DOHH2 (cell line): Measurements from ENCODE around the gene MAP4K2.

Experiments used
- H3F3A ChIP-seq: fragments of 200-600 bp; sonication (generic), shearing (Covaris generic); 2 replicates; pipeline ENCODE4 v1.6.0; 2016; ENCODE audit warnings: antibody characterized with exemption, mild to moderate bottlenecking; ENCODE audit not compliant: control insufficient read depth, insufficient read depth
- H3K27ac ChIP-seq: fragments of 200-600 bp; sonication (generic); 2 replicates; pipeline ENCODE4 v1.5.1; 2014; ENCODE audit warnings: low read depth, mild to moderate bottlenecking, low read length, moderate library complexity
- H3K27me3 ChIP-seq: fragments of 200-600 bp; sonication (generic); 2 replicates; pipeline ENCODE4 v1.6.1; 2014; ENCODE audit warnings: mild to moderate bottlenecking, low read length, mixed read lengths; ENCODE audit not compliant: control insufficient read depth
- H3K36me3 ChIP-seq: fragments of 200-600 bp; sonication (generic); 2 replicates; pipeline ENCODE4 v1.6.1; 2014; ENCODE audit warnings: mild to moderate bottlenecking, low read length, moderate library complexity, mixed read lengths; ENCODE audit not compliant: control insufficient read depth
- H3K4me1 ChIP-seq: fragments of 200-600 bp; sonication (generic); 2 replicates; pipeline ENCODE4 v1.6.1; 2014; ENCODE audit warnings: mild to moderate bottlenecking, low read length, mixed read lengths; ENCODE audit not compliant: control insufficient read depth
- H3K4me2 ChIP-seq: fragments of 200-600 bp; sonication (generic); 2 replicates; pipeline ENCODE4 v1.6.0; 2014; ENCODE audit warnings: mild to moderate bottlenecking, low read length, moderate library complexity
- H3K4me3 ChIP-seq: fragments of 200-600 bp; sonication (generic); 2 replicates; pipeline ENCODE4 v1.5.1; 2014; ENCODE audit warnings: mild to moderate bottlenecking, low read length, mixed read lengths
- H3K79me2 ChIP-seq: fragments of 200-600 bp; sonication (generic); 2 replicates; pipeline ENCODE4 v1.6.1; 2014; ENCODE audit warnings: mild to moderate bottlenecking, low read length, mixed read lengths; ENCODE audit not compliant: control insufficient read depth
- H3K9me2 ChIP-seq: fragments of 200-600 bp; sonication (generic); replicated peaks from 2 replicates; pipeline ENCODE4 v1.6.1; 2014; ENCODE audit warnings: mild to moderate bottlenecking, low read length, mixed read lengths; ENCODE audit not compliant: control insufficient read depth
- H3K9me3 ChIP-seq: fragments of 200-600 bp; sonication (generic); 2 replicates; pipeline ENCODE4 v1.6.1; 2014; ENCODE audit warnings: antibody characterized with exemption, low read length, mixed read lengths; ENCODE audit not compliant: control insufficient read depth, insufficient read depth
- H4K20me1 ChIP-seq: fragments of 200-600 bp; sonication (generic); 2 replicates; pipeline ENCODE4 v1.6.0; 2014; ENCODE audit warnings: low read depth, mild to moderate bottlenecking, antibody characterized with exemption, low read length, moderate library complexity; ENCODE audit not compliant: control insufficient read depth, insufficient read depth
- EZH2phosphoT487 ChIP-seq: fragments of 200-600 bp; sonication (generic); IDR thresholded peaks from 2 replicates; pipeline ENCODE4 v1.6.1; 2017; ENCODE audit warnings: borderline replicate concordance, mild to moderate bottlenecking, antibody characterized with exemption, low read length, moderate library complexity, mixed read lengths
- TF ChIP-seq, protein P1 (sequence below): fragments of 200-600 bp; sonication (generic); IDR thresholded peaks from one replicate; pipeline ENCODE4 v1.5.1; 2014; ENCODE audit warnings: antibody characterized with exemption, mild to moderate bottlenecking, low read depth, low read length; ENCODE audit not compliant: poor library complexity, severe bottlenecking

MAP4K2 gene

DNA sequence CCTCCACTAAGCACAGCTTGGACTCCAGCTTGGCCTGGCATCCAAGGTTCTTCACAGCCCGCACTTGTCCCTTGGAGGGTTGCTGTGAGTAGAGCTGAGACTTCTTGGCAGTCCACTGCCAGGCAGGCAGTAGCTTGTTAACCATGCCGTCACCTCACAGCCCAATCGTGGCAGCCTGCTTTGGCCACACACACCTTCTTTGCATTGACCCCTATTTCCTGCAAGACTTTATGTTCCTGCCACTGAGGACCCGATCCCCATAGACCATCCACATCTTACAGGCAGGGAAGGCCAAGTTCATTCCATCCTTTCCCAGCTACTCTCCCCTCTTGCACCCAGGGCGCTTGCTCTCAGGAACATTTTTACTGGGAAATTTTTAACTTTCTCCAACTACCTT is 40.7 kb downstream of the MAP4K2 start:
- Histone ChIP-seq H3K4me3 (no peak overlapping the region), H3K27me3 (no peaks in the 10 kb centered on the region), H3K36me3 (peaks cover 55% of the 10 kb centered on the region), H3K4me2 (peak overlapping the region; percentile 11; the same call in 1 of the 2 replicates), H3K9me3 (no peaks in the 10 kb centered on the region), H3K4me1 (peaks cover 66% of the 10 kb centered on the region), H3K79me2 (peaks cover 11% of the 10 kb centered on the region), H3F3A (peaks cover 52% of the 10 kb centered on the region), H4K20me1 (peaks cover 35% of the 10 kb centered on the region), H3K9me2 (no peaks in the 10 kb centered on the region), H3K27ac (peak overlapping the region; percentile 45)
- TF ChIP-seq, protein P1, sequence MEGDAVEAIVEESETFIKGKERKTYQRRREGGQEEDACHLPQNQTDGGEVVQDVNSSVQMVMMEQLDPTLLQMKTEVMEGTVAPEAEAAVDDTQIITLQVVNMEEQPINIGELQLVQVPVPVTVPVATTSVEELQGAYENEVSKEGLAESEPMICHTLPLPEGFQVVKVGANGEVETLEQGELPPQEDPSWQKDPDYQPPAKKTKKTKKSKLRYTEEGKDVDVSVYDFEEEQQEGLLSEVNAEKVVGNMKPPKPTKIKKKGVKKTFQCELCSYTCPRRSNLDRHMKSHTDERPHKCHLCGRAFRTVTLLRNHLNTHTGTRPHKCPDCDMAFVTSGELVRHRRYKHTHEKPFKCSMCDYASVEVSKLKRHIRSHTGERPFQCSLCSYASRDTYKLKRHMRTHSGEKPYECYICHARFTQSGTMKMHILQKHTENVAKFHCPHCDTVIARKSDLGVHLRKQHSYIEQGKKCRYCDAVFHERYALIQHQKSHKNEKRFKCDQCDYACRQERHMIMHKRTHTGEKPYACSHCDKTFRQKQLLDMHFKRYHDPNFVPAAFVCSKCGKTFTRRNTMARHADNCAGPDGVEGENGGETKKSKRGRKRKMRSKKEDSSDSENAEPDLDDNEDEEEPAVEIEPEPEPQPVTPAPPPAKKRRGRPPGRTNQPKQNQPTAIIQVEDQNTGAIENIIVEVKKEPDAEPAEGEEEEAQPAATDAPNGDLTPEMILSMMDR: no peak
- no peak for TF ChIP-seq EZH2phosphoT487

DNA sequence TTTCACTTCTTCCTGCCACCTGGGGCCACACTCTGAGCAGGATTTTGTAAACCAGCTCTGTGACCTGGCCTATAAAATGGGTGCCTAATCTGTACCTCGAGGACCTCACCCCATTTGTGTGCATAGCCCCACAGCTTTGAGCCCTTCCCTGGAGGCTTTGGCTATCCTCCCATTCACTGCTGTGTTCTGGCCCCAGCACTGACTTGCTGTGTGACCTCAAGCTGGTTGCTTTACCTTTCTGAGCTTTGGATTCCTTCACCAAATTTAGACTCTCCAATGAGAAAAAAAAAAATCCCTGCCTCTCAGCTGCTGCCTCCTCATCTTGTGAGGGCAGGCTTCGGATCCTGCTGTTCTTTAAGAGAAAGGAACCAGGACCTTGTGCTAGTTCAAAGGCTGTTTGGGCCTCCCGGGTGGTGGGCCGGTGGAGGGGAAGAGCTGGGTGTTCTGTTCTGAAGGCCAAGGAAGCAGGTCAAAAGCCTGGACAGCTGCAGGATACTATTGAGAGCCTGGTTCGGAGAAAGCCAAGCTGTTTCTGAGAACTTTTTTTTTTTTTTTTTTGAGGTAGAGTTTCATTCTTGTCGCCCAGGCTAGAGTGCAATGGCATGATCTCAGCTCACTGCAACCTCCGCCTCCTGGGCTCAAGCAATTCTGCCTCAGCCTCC is 42.1 kb downstream of the MAP4K2 start:
- no peaks in the 10 kb centered on the region for H3K27me3 ChIP-seq

DNA sequence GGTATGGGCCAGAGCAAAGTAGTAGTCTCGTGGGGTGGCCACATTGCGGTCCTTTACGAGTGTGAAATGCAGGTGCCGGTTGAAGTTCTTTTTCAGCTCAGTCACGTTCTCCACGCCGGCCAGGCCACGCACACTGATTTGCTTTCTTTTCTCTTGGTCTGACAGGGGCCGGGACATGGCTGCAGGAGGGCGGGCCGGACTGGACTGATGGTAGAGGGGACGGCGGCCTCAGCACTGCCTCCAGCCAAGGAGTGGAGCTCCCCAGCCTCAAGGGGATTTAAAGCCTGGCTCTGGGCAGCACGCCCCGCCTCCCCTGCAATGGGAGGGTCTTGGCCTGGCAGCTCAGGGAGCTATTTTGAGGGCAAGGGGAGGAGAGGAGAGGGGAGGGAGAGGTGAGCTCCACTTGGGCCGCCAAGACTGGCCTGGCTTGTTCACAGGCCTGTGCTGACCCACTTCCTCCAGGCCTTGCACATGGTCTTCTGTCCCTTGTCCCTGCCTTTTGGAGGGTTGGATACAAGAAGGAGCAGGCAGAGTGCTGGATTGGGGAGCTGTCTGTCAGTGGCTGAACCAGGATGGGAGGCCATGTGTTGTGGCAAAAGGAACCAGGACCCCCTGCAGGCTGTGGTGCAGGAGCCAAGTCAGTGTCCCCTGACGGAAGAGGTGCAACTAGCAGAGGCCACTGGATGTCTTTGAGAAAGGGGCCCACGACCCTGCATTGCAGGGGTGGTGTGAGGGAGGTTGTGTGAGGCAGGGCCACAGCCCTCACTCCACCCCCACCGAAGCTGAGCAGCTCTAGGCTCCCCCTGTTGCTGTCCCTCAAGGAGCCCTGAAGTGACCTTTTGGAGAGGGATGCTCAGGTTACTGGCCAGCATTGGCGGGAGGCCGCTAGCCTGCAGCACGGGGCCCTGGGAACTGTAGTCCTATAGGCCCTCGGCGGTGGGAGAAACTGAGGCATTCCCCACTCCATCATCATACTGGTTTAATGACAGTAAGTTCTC is 43.0 kb downstream of the MAP4K2 start, which contains the start of gene PYGM:
PYGM (minus strand) TSS at position 253 of the 998 bp plus-strand sequence; CDS start at position 177, 76 bp downstream.
- Histone ChIP-seq H3K36me3 (peaks cover 34% of the 10 kb centered on the region), H3K4me1 (peaks cover 53% of the 10 kb centered on the region), H3K79me2 (peaks cover 3% of the 10 kb centered on the region; the same call in 1 of the 2 replicates), H3K4me3 (no peak within 1 kb of the TSS), H4K20me1 (peaks cover 26% of the 10 kb centered on the region), H3K9me2 (no peaks in the 10 kb centered on the region), H3K9me3 (no peaks in the 10 kb centered on the region), H3F3A (peaks cover 44% of the 10 kb centered on the region), H3K27ac (no peak within 1 kb of the TSS), H3K4me2 (no peak within 1 kb of the TSS), H3K27me3 (no peaks in the 10 kb centered on the region)
- no peak for TF ChIP-seq EZH2phosphoT487
- TF ChIP-seq, protein P1: no peak

More for the DNA sequence above, 42.1 kb downstream of the MAP4K2 start:
- H3F3A ChIP-seq: peaks cover 48% of the 10 kb centered on the region
- H3K4me2 ChIP-seq: no peak overlapping the region
- no peaks in the 10 kb centered on the region for H3K9me3 ChIP-seq
- no peaks in the 10 kb centered on the region for H3K9me2 ChIP-seq
- H3K79me2 ChIP-seq: peaks cover 3% of the 10 kb centered on the region; the same call in 1 of the 2 replicates
- H4K20me1 ChIP-seq: peaks cover 30% of the 10 kb centered on the region
- no peak overlapping the region for H3K4me3 ChIP-seq
- TF ChIP-seq EZH2phosphoT487: no peak
- TF ChIP-seq, protein P1: no peak
- H3K4me1 ChIP-seq: peaks cover 58% of the 10 kb centered on the region
- H3K27ac ChIP-seq: no peak overlapping the region
- peaks cover 43% of the 10 kb centered on the region for H3K36me3 ChIP-seq
